K562 (cell line): ENCODE measurements around the gene PES1.

Source experiments
- BDP1 ChIP-seq: IDR thresholded peaks from 3 replicates; pipeline ENCODE4 v1.6.1; 2011; ENCODE audit not compliant: insufficient read length, insufficient read depth
- CTCF ChIP-seq, 3 experiments: IDR thresholded peaks in 2 of 3; conservative IDR thresholded peaks in 1 of 3; 2 replicates each; pipeline ENCODE4 v1.5.1; 2011 to 2012; ENCODE audit warnings: low read length in 3 of 3, mild to moderate bottlenecking in 3 of 3, control low read depth in 2 of 3, improper control_type of control experiment in 1 of 3, inconsistent platforms in 1 of 3, low read depth in 1 of 3, mixed read lengths in 1 of 3, moderate library complexity in 1 of 3; ENCODE audit not compliant: insufficient read depth in 2 of 3
- EGR1 ChIP-seq: fragments of 450-650 bp; conservative IDR thresholded peaks from 2 replicates; pipeline ENCODE4 v1.6.1; 2017; ENCODE audit warnings: mild to moderate bottlenecking
- MED1 ChIP-seq: sonication (generic); formaldehyde crosslinking; IDR thresholded peaks from 2 replicates; pipeline ENCODE4 v1.8.1; 2023; ENCODE audit warnings: missing genetic modification reagents, borderline replicate concordance
- NFIC ChIP-seq: fragments of 450-650 bp; IDR thresholded peaks from 2 replicates; pipeline ENCODE4 v1.6.1; 2017; ENCODE audit warnings: mild to moderate bottlenecking, inconsistent platforms
- SAFB2 ChIP-seq: fragments of 200-400 bp; formaldehyde crosslinking; IDR thresholded peaks from 2 replicates; pipeline ENCODE4 v1.6.1; 2018; ENCODE audit warnings: borderline replicate concordance, low read length, low read depth, moderate library complexity; ENCODE audit not compliant: severe bottlenecking
- SMC3 ChIP-seq: conservative IDR thresholded peaks from 2 replicates; pipeline ENCODE4 v1.6.1; 2011; ENCODE audit warnings: low read depth, low read length, improper control_type of control experiment; ENCODE audit not compliant: insufficient read depth

- TF ChIP-seq EGR1 (no peak), SMC3 (no peak), CTCF (IDR thresholded peaks at IDR 0.05 in 2 of 3, conservative IDR thresholded peaks at IDR 0.05 in 1 of 3; ENCODE audit: insufficient read depth in 2 of 3, low read depth in 1 of 3, low read length in 3 of 3) (no peak), SAFB2 (no peak), BDP1 (no peak), MED1 (CRISPR knock-in tag) (no peak), NFIC (no peak)
Observed at GRCh38 chr22:30603801-30604200, 12.1 kb upstream of the PES1 start.
